Parathyroid adenoma (tissue), 2 donors: ENCODE data around the gene USP46.

Experiments used
- H2AFZ ChIP-seq: fragments of 300-600 bp; sonication (generic); one replicate; pipeline ENCODE4 v1.7.0; 2017; ENCODE audit warnings: antibody characterized with exemption, mild to moderate bottlenecking
- H3K27ac ChIP-seq: fragments of 300-600 bp; sonication (generic); one replicate; pipeline ENCODE4 v1.7.0; 2017
- H3K27me3 ChIP-seq: fragments of 300-600 bp; sonication (generic); one replicate; pipeline ENCODE4 v1.7.0; 2017; ENCODE audit warnings: low read length; ENCODE audit not compliant: control insufficient read depth, insufficient read depth
- H3K36me3 ChIP-seq: fragments of 300-600 bp; sonication (generic); one replicate; pipeline ENCODE4 v1.7.0; 2017; ENCODE audit warnings: low read length; ENCODE audit not compliant: control insufficient read depth, insufficient read depth
- H3K4me1 ChIP-seq: fragments of 300-600 bp; sonication (generic); one replicate; pipeline ENCODE4 v1.7.0; 2017; ENCODE audit warnings: control low read depth
- H3K4me2 ChIP-seq: fragments of 300-600 bp; sonication (generic); one replicate; pipeline ENCODE4 v1.7.0; 2017; ENCODE audit warnings: low read length
- H3K4me3 ChIP-seq: fragments of 300-600 bp; sonication (generic); one replicate; pipeline ENCODE4 v1.7.0; 2017; ENCODE audit warnings: low read depth, low read length
- H3K79me2 ChIP-seq: fragments of 300-600 bp; sonication (generic); one replicate; pipeline ENCODE4 v1.7.0; 2017; ENCODE audit warnings: control low read depth
- H3K9ac ChIP-seq: fragments of 300-600 bp; sonication (generic); one replicate; pipeline ENCODE4 v1.7.0; 2017; ENCODE audit warnings: mild to moderate bottlenecking
- H3K9me3 ChIP-seq: fragments of 300-600 bp; sonication (generic); one replicate; pipeline ENCODE4 v1.7.0; 2017; ENCODE audit warnings: low read length; ENCODE audit not compliant: control insufficient read depth
- TF ChIP-seq, protein P1 (sequence below): fragments of 300-600 bp; sonication (generic); IDR thresholded peaks from one replicate; pipeline ENCODE4 v1.7.0; 2017; ENCODE audit warnings: antibody characterized with exemption, mild to moderate bottlenecking
- donor health status: primary hyperparathyroidism.

USP46 gene

DNA sequence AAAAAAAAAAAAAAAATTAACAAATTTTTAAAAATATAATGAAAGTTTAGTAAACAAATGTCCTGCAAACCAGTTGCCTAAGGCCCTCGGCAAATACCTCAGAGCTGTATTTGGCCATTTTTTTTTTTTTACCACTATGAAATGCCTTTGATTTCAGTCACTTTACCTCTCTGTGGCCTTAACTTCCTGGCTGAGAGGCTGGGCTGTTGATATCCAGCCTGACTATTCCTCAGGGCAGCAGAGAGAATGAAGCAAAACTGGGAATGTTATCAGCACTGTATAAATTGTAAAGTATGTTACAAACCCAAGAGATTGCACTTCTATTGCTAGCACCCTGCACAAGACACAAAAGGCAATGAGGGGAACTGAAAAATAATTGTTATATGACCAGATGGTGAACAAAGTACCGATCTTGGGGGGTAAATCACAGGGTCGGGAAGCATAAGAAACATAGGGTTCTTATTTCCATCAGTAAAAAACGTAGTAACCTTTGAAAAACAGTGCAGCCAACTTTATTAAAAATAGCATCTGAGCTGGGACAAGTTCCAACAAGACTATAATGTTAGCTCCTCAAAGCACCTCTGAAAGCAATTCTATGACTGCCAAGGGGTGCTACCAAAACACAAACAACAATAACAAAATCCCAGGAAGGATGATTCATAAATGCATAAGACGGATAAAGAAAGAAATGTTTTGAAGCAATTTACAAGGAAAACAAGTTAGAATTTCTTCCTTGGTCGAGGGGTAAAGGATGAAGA is 18.1 kb downstream of the USP46 start:
- Histone ChIP-seq H3K4me3 (no peak overlapping the region), H3K79me2 (peaks cover 24% of the 10 kb centered on the region), H3K36me3 (no peaks in the 10 kb centered on the region), H3K9ac (no peak overlapping the region), H2AFZ (no peak overlapping the region), H3K4me1 (peaks cover under 1% of the 10 kb centered on the region), H3K27me3 (no peaks in the 10 kb centered on the region), H3K27ac (no peak overlapping the region), H3K9me3 (no peaks in the 10 kb centered on the region), H3K4me2 (no peak overlapping the region)
- TF ChIP-seq, protein P1, sequence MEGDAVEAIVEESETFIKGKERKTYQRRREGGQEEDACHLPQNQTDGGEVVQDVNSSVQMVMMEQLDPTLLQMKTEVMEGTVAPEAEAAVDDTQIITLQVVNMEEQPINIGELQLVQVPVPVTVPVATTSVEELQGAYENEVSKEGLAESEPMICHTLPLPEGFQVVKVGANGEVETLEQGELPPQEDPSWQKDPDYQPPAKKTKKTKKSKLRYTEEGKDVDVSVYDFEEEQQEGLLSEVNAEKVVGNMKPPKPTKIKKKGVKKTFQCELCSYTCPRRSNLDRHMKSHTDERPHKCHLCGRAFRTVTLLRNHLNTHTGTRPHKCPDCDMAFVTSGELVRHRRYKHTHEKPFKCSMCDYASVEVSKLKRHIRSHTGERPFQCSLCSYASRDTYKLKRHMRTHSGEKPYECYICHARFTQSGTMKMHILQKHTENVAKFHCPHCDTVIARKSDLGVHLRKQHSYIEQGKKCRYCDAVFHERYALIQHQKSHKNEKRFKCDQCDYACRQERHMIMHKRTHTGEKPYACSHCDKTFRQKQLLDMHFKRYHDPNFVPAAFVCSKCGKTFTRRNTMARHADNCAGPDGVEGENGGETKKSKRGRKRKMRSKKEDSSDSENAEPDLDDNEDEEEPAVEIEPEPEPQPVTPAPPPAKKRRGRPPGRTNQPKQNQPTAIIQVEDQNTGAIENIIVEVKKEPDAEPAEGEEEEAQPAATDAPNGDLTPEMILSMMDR = no peak

DNA sequence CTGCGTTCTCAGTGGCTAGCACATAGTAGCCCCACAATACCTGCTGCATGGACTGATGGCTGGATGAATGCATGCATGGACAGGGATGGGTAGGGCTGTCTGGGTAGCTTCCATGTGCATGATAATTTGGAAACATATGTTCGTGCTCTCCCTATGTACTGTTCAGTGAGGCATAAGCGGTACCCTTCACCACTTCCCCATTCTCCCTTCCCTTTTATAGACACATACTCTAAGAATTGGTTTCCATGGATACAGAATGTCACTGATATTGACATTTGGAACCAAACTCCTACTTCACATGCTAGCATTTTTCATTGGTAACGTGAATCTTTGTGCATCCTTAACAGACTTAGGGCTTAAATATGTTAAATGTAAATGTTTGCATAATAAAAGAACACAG is 20.4 kb downstream of the USP46 start:
- Histone ChIP-seq H3K9me3 (no peaks in the 10 kb centered on the region), H3K4me1 (peaks cover 5% of the 10 kb centered on the region), H2AFZ (no peak overlapping the region), H3K36me3 (no peaks in the 10 kb centered on the region), H3K4me2 (no peak overlapping the region), H3K79me2 (peaks cover 21% of the 10 kb centered on the region), H3K27me3 (no peaks in the 10 kb centered on the region), H3K9ac (no peak overlapping the region), H3K27ac (no peak overlapping the region), H3K4me3 (no peak overlapping the region)
- TF ChIP-seq, protein P1 = no peak

- H3K27ac ChIP-seq = no peak overlapping the region
- TF ChIP-seq, protein P1 = no peak
- H3K4me2 ChIP-seq = no peak overlapping the region
- peaks cover 5% of the 10 kb centered on the region for H3K4me1 ChIP-seq
- H3K9me3 ChIP-seq = no peaks in the 10 kb centered on the region
- H3K9ac ChIP-seq = no peak overlapping the region
- no peak overlapping the region for H2AFZ ChIP-seq
- no peaks in the 10 kb centered on the region for H3K27me3 ChIP-seq
- H3K36me3 ChIP-seq = no peaks in the 10 kb centered on the region
- no peak overlapping the region for H3K4me3 ChIP-seq
- peaks cover 13% of the 10 kb centered on the region for H3K79me2 ChIP-seq
Measured at GRCh38 chr4:52637116-52637515, 22.0 kb downstream of the USP46 start.

- Histone ChIP-seq H3K4me3 (no peak overlapping the region), H3K4me2 (no peak overlapping the region), H3K36me3 (no peaks in the 10 kb centered on the region), H3K79me2 (peaks cover 10% of the 10 kb centered on the region), H2AFZ (no peak overlapping the region), H3K9me3 (no peaks in the 10 kb centered on the region), H3K27me3 (no peaks in the 10 kb centered on the region), H3K4me1 (peaks cover 5% of the 10 kb centered on the region), H3K27ac (no peak overlapping the region), H3K9ac (no peak overlapping the region)
- TF ChIP-seq, protein P1 = no peak
Measured at GRCh38 chr4:52635560-52635959, 23.5 kb downstream of the USP46 start.

GRCh38 chr4:52635130-52635529 is 24.0 kb downstream of the USP46 start:
- TF ChIP-seq, protein P1 = no peak
- no peak overlapping the region for H3K9ac ChIP-seq

More at GRCh38 chr4:52635130-52635529, 24.0 kb downstream of the USP46 start:
- Histone ChIP-seq H3K27ac (no peak overlapping the region), H3K4me2 (no peak overlapping the region), H3K9me3 (no peaks in the 10 kb centered on the region), H3K36me3 (no peaks in the 10 kb centered on the region), H3K27me3 (no peaks in the 10 kb centered on the region), H3K79me2 (peaks cover 10% of the 10 kb centered on the region), H2AFZ (no peak overlapping the region), H3K4me1 (peaks cover 5% of the 10 kb centered on the region), H3K4me3 (no peak overlapping the region)
